Body of pancreas (tissue), 4 donors: Measurements from ENCODE around the gene GPR146. TPM values are rescaled to one million over a fixed set of nuclear protein-coding genes. Genes with fewer than 3 reads are reported as not detected.

Source experiments
- ATAC-seq: fragments of 150-250 bp; one replicate; pipeline ENCODE4 v1.9.1; 2016
- DNase-seq, 4 donors: peaks; one replicate each; pipeline ENCODE4 v3.0.0-alpha.2; 2019
- H3K27ac ChIP-seq, 4 donors: fragments of 200-600 bp; sonication (generic); 1 replicate in 3 of 4; 2 replicates in 1 of 4; pipeline versions ENCODE4 v1.5.1 to v1.6.1; 2016 to 2019; ENCODE audit warnings: mild to moderate bottlenecking in 1 of 4, mixed read lengths in 1 of 4, moderate library complexity in 1 of 4
- H3K27me3 ChIP-seq, 2 donors: fragments of 200-600 bp; sonication (generic); one replicate each; pipeline ENCODE4 v1.6.0; 2016; ENCODE audit warnings: mild to moderate bottlenecking in 1 of 2
- H3K36me3 ChIP-seq, 2 donors: fragments of 200-600 bp; sonication (generic); replicated peaks in 1 of 2; 2 replicates each; pipeline ENCODE4 v1.5.1; 2016; ENCODE audit warnings: low read depth in 2 of 2; ENCODE audit not compliant: insufficient read depth in 1 of 2
- H3K4me1 ChIP-seq: fragments of 200-600 bp; sonication (generic); one replicate; pipeline ENCODE4 v1.6.0; 2016
- H3K4me3 ChIP-seq, 2 donors: fragments of 200-600 bp; sonication (generic); 1 replicate in 1 of 2; 2 replicates in 1 of 2; pipeline ENCODE4 v1.5.1; 2016 to 2019
- H3K9me3 ChIP-seq, 3 donors: fragments of 200-600 bp; sonication (generic); 1 replicate in 2 of 3; 2 replicates in 1 of 3; pipeline ENCODE4 v1.5.1; 2016
- POLR2A ChIP-seq, 3 donors: fragments of 450-650 bp; IDR thresholded peaks; one replicate each; pipeline ENCODE4 v1.6.1; 2016; ENCODE audit warnings: antibody characterized with exemption in 3 of 3, mild to moderate bottlenecking in 2 of 3
- WGBS, 2 donors: methylation state at CpG; one replicate each; pipeline ENCODE4 v1.1.5; 2017; 5-methylcytosine and 5-hydroxymethylcytosine counted together
- intact Hi-C: fragments of 100-400 bp; cut with DNase I; formaldehyde crosslinking; loops from one replicate; pipeline ENCODE4 v1.15.1; 2023
- microRNA counts, 2 donors: library from miRNA; unstranded; fragments of <30 nt; microRNA quantifications; one replicate each; lab custom pipeline; 2017
- microRNA-seq, 2 donors: library from miRNA; unstranded; fragments of <30 nt; microRNA quantifications; one replicate each; pipeline ENCODE4, GENCODE V29; 2016; ENCODE audit warnings: borderline number of aligned reads in 2 of 2, borderline replicate concordance in 2 of 2
- small RNA-seq: library from RNA; depleted of rRNA; stranded (forward); fragments of <200 nt; gene quantifications from one replicate; pipeline ENCODE3, GENCODE V24; 2016
- total RNA-seq, 2 donors: library from RNA; depleted of rRNA; stranded (reverse); fragments of >200 nt; gene quantifications; one replicate each; pipeline ENCODE4 v1.1.0, GENCODE V29; 2016
- TF ChIP-seq, protein P1 (sequence below), 7 experiments: fragments of 450-650 bp in 4 of 7; fragments of 200-600 bp in 3 of 7; sonication (generic) in 3 of 7; IDR thresholded peaks; one replicate each; pipeline ENCODE4 v1.5.1; 2016 to 2019; ENCODE audit warnings: antibody characterized with exemption in 7 of 7

Gene GPR146
- total RNA-seq, 2 donors from 2014 or later = 8.8 to 11.2 TPM

DNA sequence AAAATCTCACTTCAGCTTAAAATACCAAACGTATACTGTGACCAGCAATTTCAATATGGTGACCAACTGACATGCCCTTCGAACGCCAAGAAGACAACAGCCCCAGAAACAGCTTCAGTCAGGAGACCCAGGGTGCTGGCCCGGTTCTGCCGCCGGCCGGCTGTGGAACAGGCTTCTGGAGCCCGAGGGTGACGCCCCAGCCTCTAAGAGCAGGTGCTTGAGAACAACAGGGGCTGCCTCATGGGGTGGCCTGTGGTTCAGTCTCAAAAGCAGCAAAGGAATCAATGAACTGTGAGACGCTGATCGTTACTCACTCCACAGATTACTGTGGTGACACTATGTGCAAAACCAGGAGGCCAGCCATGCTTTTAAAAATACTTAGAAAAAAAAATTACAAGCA is 60.8 kb downstream of the GPR146 start:
- DNase-seq = no peak

DNA sequence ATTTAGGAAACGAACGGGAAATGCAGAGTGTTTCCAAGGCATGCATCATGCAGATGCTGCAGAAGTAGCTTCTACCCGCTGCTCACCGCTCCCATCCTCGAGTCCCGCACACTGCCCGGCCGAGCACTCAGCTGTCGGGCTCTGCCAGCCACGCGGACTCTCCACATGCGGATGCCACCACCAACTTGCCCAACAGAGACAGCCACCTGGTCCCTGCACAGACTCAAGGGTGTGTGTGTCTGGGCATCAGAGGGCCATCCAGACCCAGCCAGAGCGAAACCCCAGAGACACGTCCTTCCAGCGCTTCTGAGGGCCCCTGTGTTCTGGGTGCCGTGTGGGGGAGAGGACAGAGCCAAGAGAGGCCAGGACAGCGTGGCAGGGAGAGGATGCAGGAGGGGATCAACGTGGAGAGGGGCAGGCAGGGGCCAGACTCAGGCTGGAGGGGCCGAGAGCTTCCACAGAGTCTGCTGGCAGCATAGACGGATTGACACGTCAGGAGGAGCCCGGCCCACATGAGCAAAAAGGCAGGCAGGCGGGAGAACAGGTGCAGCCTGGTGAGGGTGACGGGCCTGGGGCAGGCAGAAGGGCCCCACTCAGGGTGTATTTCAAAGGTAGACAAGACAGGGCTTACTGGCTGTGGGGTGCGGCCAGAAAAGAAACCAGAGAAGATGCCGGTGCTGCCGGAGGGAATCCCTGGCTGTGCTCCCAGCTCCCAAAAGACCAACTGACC is 61.9 kb downstream of the GPR146 start:
- Histone ChIP-seq H3K27ac (no peak overlapping the region), H3K4me1 (peaks cover 25% of the 10 kb centered on the region), H3K27me3 (no peaks in the 10 kb centered on the region), H3K36me3 (no peaks in the 10 kb centered on the region), H3K9me3 (no peaks in the 10 kb centered on the region), H3K4me3 (no peak overlapping the region)
- WGBS, 2 donors = 84 to 92% methylated on average over 24 to 26 of the region's 27 CpGs
- TF ChIP-seq, protein P1, sequence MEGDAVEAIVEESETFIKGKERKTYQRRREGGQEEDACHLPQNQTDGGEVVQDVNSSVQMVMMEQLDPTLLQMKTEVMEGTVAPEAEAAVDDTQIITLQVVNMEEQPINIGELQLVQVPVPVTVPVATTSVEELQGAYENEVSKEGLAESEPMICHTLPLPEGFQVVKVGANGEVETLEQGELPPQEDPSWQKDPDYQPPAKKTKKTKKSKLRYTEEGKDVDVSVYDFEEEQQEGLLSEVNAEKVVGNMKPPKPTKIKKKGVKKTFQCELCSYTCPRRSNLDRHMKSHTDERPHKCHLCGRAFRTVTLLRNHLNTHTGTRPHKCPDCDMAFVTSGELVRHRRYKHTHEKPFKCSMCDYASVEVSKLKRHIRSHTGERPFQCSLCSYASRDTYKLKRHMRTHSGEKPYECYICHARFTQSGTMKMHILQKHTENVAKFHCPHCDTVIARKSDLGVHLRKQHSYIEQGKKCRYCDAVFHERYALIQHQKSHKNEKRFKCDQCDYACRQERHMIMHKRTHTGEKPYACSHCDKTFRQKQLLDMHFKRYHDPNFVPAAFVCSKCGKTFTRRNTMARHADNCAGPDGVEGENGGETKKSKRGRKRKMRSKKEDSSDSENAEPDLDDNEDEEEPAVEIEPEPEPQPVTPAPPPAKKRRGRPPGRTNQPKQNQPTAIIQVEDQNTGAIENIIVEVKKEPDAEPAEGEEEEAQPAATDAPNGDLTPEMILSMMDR (IDR thresholded peaks at IDR 0.05) = no peak
- TF ChIP-seq POLR2A (IDR thresholded peaks at IDR 0.05) = no peak
- no peak for DNase-seq
- no peak for ATAC-seq
- intact Hi-C loops = no loop called here

More for the DNA sequence above, 60.8 kb downstream of the GPR146 start:
- intact Hi-C loops = no loop called here
- Histone ChIP-seq H3K36me3 (no peaks in the 10 kb centered on the region), H3K9me3 (no peaks in the 10 kb centered on the region), H3K27me3 (no peaks in the 10 kb centered on the region), H3K27ac (no peak overlapping the region), H3K4me3 (no peak overlapping the region), H3K4me1 (peaks cover 26% of the 10 kb centered on the region)
- 91 to 92% methylated on average over 11 of the region's 11 CpGs for WGBS, 2 donors
- TF ChIP-seq, protein P1 (IDR thresholded peaks at IDR 0.05) = no peak
- TF ChIP-seq POLR2A (IDR thresholded peaks at IDR 0.05) = no peak
- no peak for ATAC-seq

DNA sequence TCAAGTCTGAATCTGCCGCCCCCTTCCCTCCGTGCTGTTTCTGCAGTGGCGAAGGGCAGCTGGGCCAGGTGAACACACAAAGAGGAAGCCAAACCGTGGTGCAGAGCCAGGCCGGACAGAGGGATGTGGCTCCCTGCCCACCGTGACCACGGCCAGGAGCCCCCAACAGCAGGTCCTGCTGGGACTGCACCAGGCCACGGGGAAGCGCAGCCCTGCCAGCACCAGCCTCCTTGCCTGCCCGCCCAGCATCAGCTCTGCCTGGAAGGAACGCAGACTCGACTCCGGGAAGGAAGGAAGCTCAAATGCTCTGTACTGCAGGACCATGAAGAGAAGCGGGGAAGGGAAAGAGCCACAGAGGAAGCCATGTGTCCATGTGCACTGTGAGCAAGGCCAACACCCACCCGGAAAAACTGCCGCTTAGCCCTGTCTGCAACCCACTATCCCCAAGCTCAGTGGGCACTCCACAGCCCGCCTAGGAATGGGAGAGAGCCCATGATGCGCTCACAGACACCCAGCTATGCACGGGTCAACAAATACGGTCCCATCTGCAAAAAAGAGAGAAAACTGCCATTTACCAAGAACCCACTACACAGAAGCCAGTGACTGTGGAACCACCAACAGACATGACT is 62.6 kb downstream of the GPR146 start:
- Histone ChIP-seq H3K4me3 (no peak overlapping the region), H3K27me3 (no peaks in the 10 kb centered on the region), H3K9me3 (no peaks in the 10 kb centered on the region), H3K36me3 (no peaks in the 10 kb centered on the region), H3K27ac (no peak overlapping the region), H3K4me1 (peaks cover 18% of the 10 kb centered on the region)
- TF ChIP-seq POLR2A (IDR thresholded peaks at IDR 0.05) = no peak
- TF ChIP-seq, protein P1 (IDR thresholded peaks at IDR 0.05) = no peak
- DNase-seq (no peak), ATAC-seq (no peak)
- 84 to 96% methylated on average over 8 to 20 of the region's 20 CpGs for WGBS, 2 donors
- intact Hi-C loops = no loop called here

DNA sequence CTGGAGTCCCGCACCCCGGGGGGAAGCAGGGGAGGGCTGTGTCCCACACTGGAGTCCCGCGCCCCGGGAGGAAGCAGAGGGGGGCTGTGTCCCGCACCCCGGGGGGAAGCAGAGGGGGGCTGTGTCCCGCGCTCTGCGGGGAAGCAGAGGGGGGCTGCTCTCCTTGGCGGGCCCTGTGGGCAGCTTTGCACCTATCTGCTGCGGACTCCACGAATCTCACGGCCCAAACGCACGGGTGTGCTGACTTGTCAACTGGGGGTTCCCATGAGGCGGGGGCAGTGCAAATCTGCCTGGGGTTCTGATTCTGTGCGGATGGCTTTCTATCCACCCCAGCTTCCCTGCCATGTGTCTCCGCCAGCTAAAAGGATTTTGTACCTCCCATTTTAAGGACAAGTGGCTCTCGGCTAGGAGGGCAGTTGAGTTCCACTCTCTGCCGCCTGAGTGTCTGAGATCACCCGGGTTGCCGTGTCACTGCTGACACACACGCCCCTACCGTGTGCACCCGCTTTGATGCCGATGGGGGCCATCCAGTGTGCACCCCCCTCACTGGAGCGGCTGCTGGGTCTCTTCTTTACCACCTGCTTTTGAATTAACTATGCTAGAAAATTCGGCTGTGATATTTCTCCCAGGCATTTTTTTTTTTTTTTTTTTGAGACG is 64.0 kb downstream of the GPR146 start:
- no peaks in the 10 kb centered on the region for H3K27me3 ChIP-seq
- no peak overlapping the region for H3K4me3 ChIP-seq
- no peak overlapping the region for H3K27ac ChIP-seq
- intact Hi-C loops = no loop called here
- no peaks in the 10 kb centered on the region for H3K9me3 ChIP-seq
- no peaks in the 10 kb centered on the region for H3K36me3 ChIP-seq
- peaks cover 4% of the 10 kb centered on the region for H3K4me1 ChIP-seq
- ATAC-seq = no peak
- DNase-seq = no peak
- WGBS, 2 donors = 92 to 94% methylated on average over 19 to 23 of the region's 30 CpGs
- TF ChIP-seq, protein P1 (IDR thresholded peaks at IDR 0.05) = no peak

MicroRNAs within 50 kb of the gene (microRNA counts, 767-probe panel; counts per million panel counts)
- microRNA hsa-miR-339-3p (lab: Ali Mortazavi, UCI) (0 to 736 counts per million in 2 donors), microRNA hsa-miR-339-5p (lab: Ali Mortazavi, UCI) (0 to 736 counts per million in 2 donors)

Small RNA genes within 50 kb of the gene (microRNA-seq; reads per million reads assigned to microRNA genes)
- 955 to 1,150 reads per million in 2 donors for gene MIR339

Small RNA genes within 50 kb of the gene (small RNA-seq; reads per million reads assigned to genes)
- gene MIR339 = 14.9 reads per million, percentile 93 among the genes with 10 or more reads in this experiment

Other genes starting within 250 kb of the GPR146 start
- 100 to 1,000 TPM in 1 of 2 donors, 10 to 100 TPM in 1; 75.8 to 122 TPM for gene SUN1, start 212.1 kb upstream of the GPR146 start, total RNA-seq
- 10 to 100 TPM; 34.8 to 42.2 TPM for gene GET4, start 168.0 kb upstream of the GPR146 start, total RNA-seq
- gene ADAP1, start 89.9 kb upstream of the GPR146 start, total RNA-seq = 10 to 100 TPM; 19.7 to 19.8 TPM
- gene COX19, start 69.0 kb upstream of the GPR146 start, total RNA-seq = 10 to 100 TPM in 1 of 2 donors, 1 to 10 TPM in 1; 9.6 to 25.1 TPM
- not detected for gene CYP2W1, start 61.4 kb upstream of the GPR146 start, total RNA-seq
- gene GPER1, start 43.6 kb downstream of the GPR146 start, total RNA-seq = 1 to 10 TPM in 1 of 2 donors, not detected in 1; 1.0 TPM
- gene ZFAND2A, start 115.7 kb downstream of the GPR146 start, total RNA-seq = 10 to 100 TPM; 15.6 to 17.8 TPM
- not detected for gene UNCX, start 188.3 kb downstream of the GPR146 start, total RNA-seq